Fibroblast of upper back skin (primary cell): ENCODE measurements around the gene FAM89B.
A peak's percentile ranks its signal among the peaks of the same experiment; 100 is the strongest.

Experiments used
- DNase-seq: peaks from one replicate; pipeline ENCODE4 v3.0.0-alpha.2; 2013

FAM89B gene

DNA sequence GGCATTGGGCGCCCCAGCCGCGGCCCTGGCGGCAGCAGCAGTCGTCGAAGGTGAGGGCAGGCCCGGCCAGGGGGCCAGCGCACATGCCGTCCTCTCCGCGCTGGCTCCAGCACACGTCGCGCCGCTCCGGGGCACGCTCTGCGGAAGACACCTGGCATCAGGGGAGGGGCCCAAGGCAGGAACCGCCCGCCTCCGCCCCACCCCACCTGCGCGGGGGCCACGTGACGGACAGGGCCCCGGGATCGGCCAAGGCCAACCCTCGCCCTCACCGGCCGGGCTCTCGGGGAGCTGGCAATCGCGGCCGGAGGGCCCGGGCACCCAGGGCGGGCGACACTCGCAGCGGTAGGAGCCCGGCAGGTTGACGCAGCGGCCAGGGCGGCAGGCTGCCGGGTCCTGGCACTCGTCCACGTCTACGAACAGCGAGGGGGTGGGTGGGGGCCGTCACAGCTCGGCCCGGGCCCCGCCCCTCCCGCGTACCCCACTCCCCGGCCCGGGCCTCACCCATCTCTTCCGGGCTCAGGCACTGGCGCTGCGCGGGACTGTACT lies 32.5 kb upstream of the FAM89B start:
- DNase-seq = no peak

- peak; percentile 80 for DNase-seq
Measured at GRCh38 chr11:65540290-65541092, 31.8 kb upstream of the FAM89B start.

DNA sequence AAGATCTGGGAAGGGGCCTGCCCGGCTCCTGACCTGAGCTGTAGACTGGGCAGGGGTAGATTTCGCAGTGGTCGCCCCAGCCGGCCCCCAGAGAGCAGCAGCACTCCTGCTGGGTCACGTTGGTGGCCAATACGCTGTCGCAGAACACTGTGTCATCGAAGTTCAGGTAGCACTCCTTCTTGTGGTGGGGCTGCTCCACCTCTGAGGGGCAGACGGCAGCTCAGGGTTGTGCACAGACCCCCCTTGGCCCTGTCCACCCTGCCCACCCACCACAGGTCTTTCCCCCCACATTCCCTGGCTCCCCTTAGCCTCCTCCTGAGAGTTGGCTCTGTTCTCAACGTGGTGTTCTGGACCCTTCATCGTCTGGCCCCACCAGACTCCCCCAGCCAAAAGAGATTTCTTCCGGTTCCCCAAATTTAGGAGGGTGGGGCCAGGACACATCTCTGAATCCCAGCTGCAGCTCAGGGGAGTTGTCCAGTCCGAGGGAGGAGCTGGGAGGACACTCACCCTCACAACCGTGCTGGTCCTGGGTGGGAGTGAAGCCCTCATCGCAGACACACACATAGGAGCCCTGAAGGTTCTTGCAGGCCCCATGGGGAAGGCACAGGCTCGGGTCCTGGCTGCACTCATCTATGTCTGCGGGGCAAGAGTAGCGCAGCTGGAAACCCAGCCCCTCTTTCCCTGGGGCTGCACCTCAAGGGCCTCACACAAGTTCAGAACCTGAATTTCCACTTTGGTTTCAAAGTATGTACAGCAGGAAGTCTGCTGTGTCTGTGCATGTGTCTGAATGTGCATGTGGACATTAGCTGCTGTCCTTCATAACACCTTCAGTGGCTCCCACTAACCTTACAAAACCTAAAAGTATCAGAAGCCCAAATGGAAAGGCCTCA lies 31.0 kb upstream of the FAM89B start:
- no peak for DNase-seq

GRCh38 chr11:65542738-65543390 lies 29.5 kb upstream of the FAM89B start:
- DNase-seq = no peak

GRCh38 chr11:65545853-65546216 lies 26.5 kb upstream of the FAM89B start:
- DNase-seq = no peak

DNA sequence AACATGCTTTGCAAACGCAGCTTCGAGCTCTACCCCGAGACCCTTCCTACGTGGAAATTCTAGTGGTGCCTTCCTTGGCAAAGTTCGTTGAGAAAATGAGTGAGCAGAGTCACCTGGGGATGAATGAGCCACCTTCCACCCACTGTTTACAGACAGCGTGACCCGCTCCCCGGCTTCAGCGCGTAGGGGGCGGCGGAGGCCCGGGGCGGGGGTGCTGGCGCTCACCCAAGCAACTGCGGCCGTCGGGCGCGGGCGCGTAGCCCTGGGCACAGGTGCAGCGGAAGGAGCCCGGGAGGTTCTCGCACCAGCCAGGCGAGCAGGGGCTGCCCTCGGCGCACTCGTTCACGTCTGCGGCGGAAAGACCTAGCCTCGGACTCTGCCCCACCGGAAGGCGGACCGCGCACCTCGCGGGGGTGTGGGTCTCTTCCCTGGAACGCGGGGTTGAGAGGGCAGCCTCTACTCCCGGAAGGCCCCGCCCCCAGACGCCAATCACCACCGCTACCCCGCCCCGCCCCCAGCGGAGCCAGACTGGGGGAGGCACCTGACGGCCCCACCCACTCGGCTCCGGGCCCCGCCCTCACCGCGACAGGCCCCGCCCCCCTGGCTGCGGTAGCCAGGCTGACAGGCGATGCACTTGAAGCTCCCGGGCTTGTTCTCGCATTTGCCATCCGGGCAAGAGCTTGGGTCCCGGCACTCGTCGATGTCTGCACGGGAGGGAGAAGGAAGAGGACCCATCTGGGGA lies 25.9 kb upstream of the FAM89B start:
- no peak for DNase-seq

DNA sequence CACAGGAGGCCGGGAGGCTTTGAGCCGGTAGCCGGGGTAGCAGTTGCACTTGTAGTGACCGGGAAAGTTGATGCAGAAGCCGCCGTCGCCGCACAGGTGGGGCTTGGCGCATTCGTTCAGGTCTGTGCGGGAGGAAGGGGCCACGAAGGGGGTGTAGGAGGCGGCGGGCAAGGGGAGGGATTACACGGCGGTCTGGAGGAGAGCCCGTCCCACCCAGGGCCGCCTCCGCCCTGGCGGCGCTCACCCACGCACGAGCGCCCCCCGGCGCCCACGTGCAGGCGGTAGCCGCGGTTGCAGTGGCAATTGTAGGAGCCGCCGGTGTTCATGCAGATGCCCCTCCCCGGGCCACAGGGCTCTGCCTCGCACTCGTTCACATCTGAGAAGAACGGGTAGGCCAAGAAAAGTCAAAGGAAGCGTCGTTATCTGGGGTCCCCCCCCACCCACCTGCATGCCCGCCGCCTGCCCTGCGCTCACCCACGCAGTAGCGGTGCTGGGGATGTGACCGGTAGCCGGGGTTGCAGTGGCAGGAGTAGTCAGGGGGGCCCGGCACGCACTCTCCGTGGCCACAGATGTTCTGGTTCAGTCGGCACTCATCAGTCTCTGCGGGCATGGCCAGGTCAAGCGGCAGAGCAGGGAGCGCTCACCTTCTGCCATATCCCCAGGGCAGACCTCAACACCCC lies 24.8 kb upstream of the FAM89B start:
- DNase-seq = no peak

GRCh38 chr11:65548395-65548794 lies 23.9 kb upstream of the FAM89B start:
- DNase-seq = no peak

GRCh38 chr11:65549096-65549495 lies 23.2 kb upstream of the FAM89B start:
- DNase-seq = no peak

GRCh38 chr11:65551572-65552387 lies 20.6 kb upstream of the FAM89B start:
- DNase-seq = no peak

DNA sequence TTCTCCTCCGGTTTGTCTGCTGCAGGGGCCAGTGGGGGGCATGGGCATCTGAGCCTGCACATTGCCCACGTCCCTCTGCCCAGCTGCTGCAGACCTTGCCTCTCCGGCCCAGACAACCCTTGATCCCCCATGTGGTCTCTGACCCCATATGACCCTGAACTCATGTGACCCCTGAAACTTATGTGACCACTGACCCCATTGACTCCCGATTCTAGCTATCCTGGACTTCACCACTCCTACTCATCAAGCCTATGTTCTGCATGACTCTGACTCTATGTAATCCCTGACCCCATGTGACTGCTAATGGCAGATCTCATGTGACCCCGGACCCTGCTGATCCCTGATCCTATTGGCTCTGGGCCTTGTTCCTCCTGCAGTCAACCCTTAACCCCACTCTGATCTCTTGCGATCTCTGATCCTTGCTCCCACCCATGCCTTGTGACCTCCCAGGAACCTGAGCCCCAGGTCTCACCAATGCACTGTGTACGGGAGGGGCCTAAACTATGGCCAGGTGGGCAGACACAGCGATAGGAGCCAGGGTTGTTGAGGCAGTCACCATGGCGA lies 19.9 kb upstream of the FAM89B start:
- DNase-seq = no peak

DNA sequence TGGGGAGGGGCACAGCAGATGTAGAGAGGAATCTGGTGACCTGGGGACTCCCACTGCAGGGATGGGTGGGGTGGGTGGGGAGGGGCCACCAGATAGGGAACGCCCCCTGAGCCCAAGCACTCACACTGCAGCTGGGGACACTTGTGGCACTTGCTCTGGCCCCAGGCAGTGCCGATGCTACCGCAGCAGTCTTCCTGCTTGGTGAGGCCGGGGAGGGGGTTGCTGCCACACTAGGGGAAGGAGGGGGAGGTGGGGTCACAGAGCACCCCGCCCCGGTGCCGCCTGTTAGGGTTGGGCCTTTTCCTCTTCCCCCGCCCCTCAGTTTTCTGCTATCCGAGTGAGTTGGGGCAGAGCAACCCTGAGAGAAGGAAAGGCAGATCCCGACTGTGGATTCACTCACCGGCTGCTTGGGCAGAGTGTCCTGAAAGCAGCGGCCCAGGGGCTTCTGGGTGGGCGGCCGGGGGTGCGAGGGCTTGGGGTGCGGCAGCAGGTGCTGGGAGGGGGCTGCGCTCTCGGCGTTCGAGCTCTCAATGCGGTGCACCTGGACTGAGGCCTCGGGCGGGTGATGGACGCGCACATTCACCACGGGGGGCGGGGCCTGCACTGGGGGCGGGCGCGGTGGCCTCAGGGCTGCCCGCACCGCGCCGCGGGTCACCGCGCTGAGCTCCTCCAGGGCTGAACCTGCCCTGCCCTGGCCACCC lies 18.9 kb upstream of the FAM89B start:
- DNase-seq = no peak

DNA sequence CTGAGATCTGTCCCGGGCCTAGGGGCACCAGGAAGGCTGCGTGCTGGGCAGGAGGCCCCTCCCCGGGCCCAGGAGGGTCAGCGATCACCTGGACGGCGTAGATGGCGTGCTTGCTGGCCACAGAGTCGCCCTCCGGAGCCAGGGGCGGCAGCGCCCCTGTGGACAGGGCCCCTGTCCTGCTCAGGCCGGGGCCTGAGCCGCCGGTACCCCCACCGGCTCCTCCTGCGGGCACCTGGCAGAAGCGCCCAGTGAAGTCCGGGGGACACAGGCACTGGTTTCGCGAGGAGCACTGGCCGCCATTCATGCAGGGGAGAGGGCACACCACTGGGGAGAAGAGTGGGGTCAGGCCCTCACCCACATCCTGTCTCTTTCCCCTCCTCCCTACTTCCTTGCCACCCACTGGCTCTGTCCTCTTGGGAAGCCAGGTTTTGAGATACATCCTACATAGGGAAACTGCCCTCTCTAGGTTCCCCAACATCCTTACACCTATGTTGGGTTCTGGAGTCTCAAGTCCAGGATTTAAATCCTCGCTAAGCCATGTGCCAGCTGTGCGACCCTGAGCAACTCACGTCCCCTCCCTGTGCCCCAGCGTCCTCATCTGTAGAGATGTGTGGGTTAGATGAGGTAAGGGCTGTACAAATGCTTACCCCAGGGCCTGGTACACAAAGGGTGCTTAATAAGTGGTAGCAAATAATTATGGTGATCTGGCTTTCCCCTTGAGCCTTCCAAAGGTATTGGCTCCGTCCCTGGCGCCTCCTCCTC lies 18.1 kb upstream of the FAM89B start:
- no peak for DNase-seq

- DNase-seq = no peak
Measured at GRCh38 chr11:65554842-65555430, 17.4 kb upstream of the FAM89B start.

DNA sequence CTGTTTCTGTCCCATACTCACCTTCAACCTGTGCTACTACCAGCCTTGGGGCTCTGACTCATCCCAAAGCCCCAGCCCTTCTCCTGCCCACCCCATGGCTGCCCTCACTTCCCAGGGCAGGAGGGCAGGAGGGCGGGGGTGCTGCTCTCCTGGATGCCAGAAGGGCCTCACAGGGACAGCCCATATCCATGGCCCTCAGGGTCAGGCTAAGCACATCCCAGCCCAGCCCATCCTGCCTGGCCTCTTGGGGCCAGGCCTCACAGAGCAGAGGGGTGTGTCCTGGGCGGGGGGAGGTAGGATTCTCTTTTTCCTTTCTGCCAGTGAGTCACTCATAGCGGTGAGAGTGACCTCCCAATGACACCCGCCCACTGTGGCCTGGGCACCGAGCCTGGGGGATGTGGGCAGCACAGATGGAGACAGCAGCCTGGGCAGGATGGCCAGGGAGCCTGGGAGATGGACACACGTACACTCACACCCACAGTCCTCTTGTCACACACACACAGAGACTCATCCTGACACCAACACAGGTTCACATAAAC lies 16.6 kb upstream of the FAM89B start:
- peak; percentile 77 for DNase-seq

DNA sequence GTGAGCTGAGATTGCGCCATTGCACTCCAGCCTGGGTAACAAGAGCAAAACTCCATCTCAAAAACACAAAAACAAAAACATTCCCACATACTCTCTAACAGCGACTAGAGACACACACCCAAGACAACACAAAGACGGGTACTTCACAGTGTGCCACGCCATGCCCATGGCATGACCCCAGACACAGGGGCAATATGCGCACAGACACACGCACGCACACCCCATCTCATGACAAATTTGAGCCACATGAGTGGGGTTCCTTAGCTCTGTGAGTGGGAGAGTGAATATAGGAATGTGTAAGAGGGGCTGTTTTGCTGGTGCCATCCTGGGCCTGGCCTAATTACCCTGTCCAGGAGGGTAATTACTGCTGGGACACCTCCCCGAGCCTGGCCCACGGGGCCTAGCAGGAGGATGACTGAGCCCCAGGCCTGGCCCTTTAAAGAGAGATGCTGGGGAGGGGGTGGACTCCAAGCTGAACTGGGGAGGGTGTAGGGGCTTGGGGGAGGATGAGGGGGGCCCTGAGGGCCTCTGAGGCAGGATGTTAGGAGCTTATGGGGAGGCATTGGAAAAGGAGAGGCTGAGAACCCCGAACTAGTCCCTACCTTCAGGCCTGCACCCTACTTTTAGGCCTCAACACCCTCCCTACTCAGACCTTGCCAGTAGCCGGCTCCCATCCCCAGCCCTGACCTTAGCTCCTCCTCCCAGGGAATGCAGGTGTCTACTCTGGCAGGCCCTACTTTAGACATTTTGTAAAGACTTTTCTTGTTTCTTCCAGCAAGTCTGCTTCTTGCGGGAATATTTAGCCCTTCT lies 15.7 kb upstream of the FAM89B start:
- DNase-seq = no peak

DNA sequence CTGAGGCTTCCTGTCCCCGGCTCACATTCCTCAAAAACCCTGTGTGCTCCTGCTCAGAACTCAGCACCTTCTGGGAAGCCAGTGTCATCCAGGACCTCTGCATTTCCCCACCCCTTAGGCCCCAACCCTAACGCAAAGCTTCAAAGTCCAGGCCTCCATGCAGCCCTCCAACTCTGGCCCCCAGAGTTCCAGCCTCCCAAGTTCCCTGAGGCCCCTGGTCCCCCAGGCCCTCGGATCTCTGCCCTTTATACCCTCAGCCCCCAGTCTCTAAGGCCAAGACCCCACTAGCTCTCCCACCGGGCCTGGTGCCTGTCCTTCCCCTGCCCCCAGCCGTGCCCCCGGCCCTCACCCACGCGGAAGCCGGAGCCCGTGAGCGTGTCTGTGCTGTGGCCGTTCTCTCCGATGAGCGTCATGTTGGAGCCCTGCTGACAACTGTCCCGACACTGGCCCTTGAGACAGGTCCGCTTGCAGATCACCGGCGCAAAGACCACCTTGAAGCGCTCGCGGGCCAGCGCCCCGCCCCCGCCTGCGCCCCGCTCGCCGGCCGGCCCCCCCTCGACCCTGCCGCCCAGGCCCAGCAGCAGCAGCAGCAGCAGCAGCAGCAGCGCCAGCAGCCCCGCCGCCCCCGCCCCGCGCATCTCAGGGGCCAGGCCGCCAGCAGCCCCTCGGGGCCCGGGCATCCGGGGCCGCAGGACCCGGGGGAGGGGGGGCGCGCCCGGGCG lies 14.9 kb upstream of the FAM89B start:
- no peak for DNase-seq
